D341Med (cell line): ENCODE measurements around the gene MCF2L.
"Not testable (repeated sequence)": the region's sequence is repeated elsewhere in the genome, so short reads cannot be mapped to it uniquely, and the experiment has no call there.

Source experiments
- DNase-seq: peaks from one replicate; pipeline ENCODE4 v3.0.0; 2012; ENCODE audit warnings: low spot score

Gene MCF2L

GRCh38 chr13:113096052-113096744 is 127.2 kb downstream of the MCF2L start:
- DNase-seq: no peak

DNA sequence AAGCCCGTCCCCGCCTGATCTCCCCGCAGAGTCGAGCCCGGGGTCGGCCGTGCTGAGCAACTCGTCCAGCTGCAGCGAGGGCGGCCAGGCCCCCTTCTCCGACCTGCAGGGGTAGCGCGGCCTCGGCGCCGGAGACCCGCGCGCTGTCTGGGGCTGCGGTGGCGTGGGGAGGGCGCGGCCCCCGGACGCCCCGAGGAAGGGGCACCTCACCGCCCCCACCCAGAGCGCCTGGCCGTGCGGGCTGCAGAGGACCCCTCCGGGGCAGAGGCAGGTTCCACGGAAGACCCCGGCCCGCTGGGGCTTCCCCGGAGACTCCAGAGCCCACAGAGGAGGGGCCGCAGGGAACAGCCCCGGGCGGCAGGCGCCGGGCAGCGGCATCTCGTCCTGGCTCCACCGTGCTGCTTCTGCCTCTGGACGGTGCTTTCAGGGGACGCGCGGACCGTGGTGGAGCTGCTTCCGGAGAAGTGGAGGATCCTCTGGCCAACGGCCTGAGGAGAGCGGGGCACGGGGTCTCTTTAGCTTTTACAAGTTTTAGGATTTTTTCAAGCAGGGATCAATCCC is 127.8 kb downstream of the MCF2L start:
- no peak for DNase-seq

DNA sequence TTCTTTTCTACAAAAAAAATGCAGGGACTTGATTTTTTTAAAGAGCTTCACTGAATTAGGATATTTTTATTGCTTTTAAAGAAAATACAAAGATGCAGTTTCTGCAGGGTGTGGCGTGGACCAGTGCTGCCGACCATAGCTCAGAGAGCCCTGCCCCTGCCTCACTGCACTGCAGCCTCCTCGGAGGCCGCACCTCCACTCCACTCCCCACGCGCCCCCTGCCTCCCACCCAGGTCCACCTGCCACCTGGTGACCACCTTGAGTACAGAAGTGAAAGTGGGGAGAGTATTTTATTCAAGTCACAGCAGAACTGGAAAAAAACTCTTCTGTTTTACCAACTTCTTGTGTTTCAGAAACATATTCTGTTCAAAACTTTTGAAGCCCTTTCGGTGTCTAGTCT is 128.6 kb downstream of the MCF2L start:
- no peak for DNase-seq

- no peak for DNase-seq
Observed at GRCh38 chr13:113098162-113098732, 129.2 kb downstream of the MCF2L start.

GRCh38 chr13:113099142-113099541 is 130.1 kb downstream of the MCF2L start:
- no peak for DNase-seq

- DNase-seq: not testable (repeated sequence)
Observed at GRCh38 chr13:113102302-113102701, 133.3 kb downstream of the MCF2L start.

DNA sequence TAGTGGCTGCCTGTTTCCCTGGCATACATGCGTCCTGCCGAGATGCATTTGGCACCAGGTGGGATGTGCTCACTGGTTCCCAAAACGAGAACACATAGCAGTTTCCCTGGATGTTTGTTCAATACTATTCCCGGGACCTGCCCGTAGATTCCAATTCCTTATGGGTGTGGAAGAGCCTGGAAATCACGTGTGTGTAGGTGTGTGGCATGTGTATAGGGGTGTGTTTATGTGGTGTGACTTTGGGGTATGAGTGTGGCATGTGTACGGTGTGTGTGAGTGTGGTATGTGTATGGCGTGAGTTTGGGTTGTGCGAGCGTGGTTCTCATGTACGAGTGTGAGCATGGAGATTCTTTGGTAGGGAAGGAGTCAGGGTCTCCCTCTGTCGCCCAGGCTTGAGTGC is 133.7 kb downstream of the MCF2L start:
- no peak for DNase-seq

DNA sequence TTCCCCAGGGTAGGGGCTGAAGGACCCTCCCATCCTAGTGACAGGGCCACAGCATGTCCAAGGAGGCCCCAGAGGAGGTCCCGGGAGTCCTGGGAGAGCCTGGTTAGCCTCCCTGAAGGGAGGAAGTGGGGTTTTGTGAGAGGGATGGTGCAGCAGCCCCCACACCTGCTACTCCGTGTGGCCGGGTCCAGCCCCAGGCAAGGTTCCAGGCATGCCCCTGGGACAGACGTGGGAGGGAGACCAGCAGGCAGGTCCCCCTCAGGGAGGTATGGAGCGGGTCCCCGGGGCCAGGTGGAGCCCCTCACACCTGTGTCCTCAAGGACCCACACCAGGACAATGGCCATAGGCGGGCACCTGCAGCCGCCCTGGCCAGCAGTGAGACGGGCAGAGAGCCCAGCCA is 134.6 kb downstream of the MCF2L start:
- DNase-seq: no peak

GRCh38 chr13:113105032-113105920 is 136.3 kb downstream of the MCF2L start, which contains the start of gene F7:
Gene F7, plus strand, starts transcription at chr13:113105791. Its CDS starts 51 bp downstream, at chr13:113105842.
- DNase-seq: no peak

- DNase-seq: no peak
Observed at GRCh38 chr13:113105921-113106452, 137.0 kb downstream of the MCF2L start.

GRCh38 chr13:113106711-113107351 is 137.8 kb downstream of the MCF2L start:
- no peak for DNase-seq

DNA sequence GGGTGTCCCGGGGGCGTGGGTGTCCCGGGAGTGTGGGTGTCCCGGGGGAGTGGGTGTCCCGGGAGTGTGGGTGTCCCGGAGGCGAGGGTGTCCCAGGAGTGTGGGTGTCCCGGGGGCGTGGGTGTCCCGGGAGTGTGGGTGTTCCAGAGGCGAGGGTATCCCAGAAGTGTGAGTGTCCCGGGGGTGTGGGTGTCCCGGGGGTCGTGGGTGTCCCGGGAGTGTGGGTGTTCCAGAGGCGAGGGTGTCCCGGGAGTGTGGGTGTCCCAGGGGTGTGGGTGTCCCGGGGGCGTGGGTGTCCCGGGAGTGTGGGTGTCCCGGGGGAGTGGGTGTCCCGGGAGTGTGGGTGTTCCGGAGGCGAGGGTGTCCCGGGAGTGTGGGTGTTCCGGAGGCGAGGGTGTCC is 139.5 kb downstream of the MCF2L start:
- not testable (repeated sequence) for DNase-seq

DNA sequence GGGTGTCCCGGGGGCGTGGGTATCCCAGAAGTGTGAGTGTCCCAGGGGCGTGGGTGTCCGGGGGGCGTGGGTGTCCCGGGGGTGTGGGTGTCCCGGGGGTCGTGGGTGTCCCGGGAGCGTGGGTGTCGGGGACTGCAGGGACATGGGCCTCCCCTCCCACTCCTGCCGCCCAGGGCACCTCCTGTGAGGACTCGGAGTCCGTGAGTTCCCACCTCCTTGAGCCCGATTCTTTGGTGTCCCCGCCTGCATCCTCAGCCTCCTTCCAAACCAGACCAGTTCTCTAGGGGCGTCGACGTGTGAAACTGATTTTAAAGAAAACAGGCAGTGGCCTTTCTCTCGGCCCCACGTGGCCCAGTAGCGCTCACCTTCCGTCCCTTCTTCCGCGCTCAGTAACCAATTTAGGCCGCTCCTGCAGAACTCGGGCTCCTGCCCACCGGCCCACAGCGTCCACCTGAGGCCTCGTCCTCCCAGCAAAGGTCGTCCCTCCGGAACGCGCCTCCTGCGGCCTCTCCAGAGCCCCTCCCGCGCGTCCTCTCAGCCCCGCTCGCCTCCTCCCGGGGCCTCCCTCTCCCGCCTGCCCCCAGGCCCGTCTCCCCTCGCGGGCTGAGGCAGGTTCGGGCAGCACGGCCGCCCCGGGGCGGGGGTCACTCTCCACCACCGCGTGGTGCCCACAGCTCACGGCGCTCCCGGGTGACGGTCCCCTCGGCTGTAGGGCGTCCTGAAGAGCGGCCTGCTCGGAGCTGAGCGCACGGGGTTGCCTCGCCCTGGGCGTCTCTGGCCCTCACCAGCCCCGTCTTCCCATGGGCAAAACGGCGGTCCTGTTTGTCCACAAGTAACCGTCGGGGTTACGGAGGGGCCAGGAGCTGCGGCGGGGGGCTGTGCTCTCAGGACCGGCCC is 140.4 kb downstream of the MCF2L start:
- no peak for DNase-seq

DNA sequence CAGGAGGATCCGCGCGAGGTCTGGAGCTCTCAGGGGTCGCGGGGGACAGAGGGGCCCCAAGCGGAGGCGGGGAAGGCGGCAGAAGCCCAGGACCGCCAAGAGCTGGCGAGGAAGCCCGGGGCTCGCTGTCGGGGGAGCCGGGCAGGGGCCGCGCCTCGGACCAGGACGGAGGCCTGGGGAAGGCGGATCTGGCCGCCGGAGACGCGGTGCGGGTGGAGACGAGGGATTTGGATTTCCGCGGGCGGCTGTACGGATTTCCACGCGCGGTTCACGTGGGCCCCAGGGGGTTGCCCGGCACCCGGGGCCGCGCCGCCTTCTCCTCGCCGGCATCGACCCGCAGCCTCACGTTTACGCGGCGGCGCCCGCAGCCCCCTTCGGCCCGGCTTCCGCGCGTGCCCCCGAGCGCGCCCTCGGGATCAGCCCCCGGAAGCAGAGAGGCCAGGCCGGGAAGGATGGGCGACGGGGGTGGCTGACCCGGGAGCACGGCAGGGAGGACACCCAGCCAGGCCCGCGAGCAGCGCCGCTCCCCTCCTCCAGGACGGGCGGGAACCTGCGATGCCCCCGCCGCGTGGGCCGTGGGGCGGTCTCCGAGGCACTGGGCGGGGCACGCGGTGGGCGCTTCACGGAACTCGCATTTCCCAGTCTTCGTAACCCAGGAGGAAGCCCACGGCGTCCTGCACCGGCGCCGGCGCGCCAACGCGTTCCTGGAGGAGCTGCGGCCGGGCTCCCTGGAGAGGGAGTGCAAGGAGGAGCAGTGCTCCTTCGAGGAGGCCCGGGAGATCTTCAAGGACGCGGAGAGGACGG is 141.2 kb downstream of the MCF2L start:
- no peak for DNase-seq

DNA sequence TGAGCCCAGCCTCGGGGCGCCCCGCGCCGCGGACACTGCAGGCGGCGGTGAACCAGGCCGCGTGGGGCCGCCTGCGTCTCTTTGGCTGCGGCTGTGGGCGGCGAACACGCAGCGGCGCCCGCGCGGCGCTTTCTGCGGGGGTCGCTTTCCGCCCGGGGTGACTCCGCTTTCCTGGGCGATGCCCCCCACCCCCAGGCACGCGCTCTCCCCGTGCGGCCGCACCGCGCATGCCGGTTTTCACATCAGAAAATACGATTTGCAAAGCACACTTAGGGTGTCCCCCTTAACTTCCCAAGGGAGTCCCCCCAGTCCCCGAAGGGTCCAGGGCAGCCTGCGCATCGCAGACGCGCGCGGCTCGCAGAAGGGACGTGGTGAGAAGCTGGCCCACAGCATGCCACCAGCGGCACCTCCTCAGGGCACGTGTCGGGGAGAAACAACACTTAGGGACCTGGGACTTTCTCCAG is 141.9 kb downstream of the MCF2L start:
- no peak for DNase-seq

DNA sequence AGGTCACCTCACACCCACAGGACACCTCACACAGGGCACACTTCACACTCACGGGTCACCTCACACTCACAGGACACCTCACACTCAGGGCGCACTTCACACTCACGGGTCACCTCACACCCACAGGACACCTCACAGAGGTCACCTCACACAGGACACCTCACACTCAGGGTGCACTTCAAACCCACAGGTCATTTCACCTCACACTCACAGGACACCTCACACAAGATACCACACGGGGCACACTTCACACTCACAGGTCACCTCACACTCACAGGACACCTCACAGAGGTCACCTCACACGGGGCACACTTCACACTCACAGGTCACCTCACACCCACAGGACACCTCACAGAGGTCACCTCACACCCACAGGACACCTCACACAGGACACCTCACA is 142.8 kb downstream of the MCF2L start:
- not testable (repeated sequence) for DNase-seq

DNA sequence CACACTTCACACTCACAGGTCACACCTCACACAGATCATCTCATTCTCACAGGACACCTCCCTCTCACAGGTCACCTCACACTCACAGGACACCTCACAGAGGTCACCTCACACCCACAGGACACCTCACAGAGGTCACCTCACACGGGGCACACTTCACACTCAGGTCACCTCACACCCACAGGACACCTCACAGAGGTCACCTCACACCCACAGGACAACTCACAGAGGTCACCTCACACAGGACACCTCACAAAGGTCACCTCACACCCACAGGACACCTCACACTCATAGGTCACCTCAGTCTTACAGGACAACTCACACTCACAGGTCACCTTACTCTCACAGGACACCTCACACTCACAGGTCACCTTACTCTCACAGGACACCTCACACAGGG is 143.5 kb downstream of the MCF2L start:
- not testable (repeated sequence) for DNase-seq

GRCh38 chr13:113112893-113113845 is 144.2 kb downstream of the MCF2L start:
- DNase-seq: no peak

- DNase-seq: peak; percentile 15
Observed at GRCh38 chr13:113113846-113114271, 144.8 kb downstream of the MCF2L start.
